Mesothelial cell of epicardium (in vitro differentiated cells): ENCODE results near the gene MEAF6. TPM values are rescaled to one million over a fixed set of nuclear protein-coding genes. Genes with fewer than 3 reads are reported as not detected.

Experiments
- DNase-seq, 2 experiments: peaks; one replicate each; pipeline ENCODE4 v3.0.0; 2021; ENCODE audit warnings: low spot score in 2 of 2; ENCODE audit not compliant: unreplicated experiment in 2 of 2
- H3K27ac Mint-ChIP-seq: 2 replicates; pipeline ENCODE4 v1.8.0; 2021; ENCODE audit warnings: mixed read lengths
- H3K27me3 Mint-ChIP-seq: 2 replicates; pipeline ENCODE4 v1.8.0; 2021; ENCODE audit warnings: low read depth, mixed read lengths
- H3K36me3 Mint-ChIP-seq: 2 replicates; pipeline ENCODE4 v1.8.0; 2021; ENCODE audit warnings: mixed read lengths
- H3K4me1 Mint-ChIP-seq: 2 replicates; pipeline ENCODE4 v1.8.0; 2021; ENCODE audit warnings: mixed read lengths
- H3K4me3 Mint-ChIP-seq: 2 replicates; pipeline ENCODE4 v1.8.0; 2021; ENCODE audit warnings: mild to moderate bottlenecking, moderate library complexity, mixed read lengths
- H3K9me3 Mint-ChIP-seq: 2 replicates; pipeline ENCODE4 v1.8.0; 2021; ENCODE audit warnings: mixed read lengths
- CTCF ChIP-seq: fragments of 200-600 bp; sonication (generic); IDR thresholded peaks from one replicate; pipeline ENCODE4 v1.5.0; 2021; ENCODE audit warnings: antibody characterized with exemption; ENCODE audit not compliant: unreplicated experiment
- total RNA-seq: library from RNA; stranded (reverse); gene quantifications from 3 replicates; pipeline ENCODE4 v1.2.1, GENCODE V29; 2021

Gene MEAF6
- total RNA-seq, 1 donor from 2014 or later = 58.7 TPM

GRCh38 chr1:37493336-37494098 is 21.0 kb downstream of the MEAF6 start:
- no peak overlapping the region for H3K27ac Mint-ChIP-seq
- no peak overlapping the region for H3K4me3 Mint-ChIP-seq
- no peak for DNase-seq
- peaks cover 24% of the 10 kb centered on the region for H3K36me3 Mint-ChIP-seq
- H3K27me3 Mint-ChIP-seq = no peaks in the 10 kb centered on the region
- no peak for TF ChIP-seq CTCF
- H3K9me3 Mint-ChIP-seq = no peaks in the 10 kb centered on the region
- peaks cover 10% of the 10 kb centered on the region for H3K4me1 Mint-ChIP-seq

DNA sequence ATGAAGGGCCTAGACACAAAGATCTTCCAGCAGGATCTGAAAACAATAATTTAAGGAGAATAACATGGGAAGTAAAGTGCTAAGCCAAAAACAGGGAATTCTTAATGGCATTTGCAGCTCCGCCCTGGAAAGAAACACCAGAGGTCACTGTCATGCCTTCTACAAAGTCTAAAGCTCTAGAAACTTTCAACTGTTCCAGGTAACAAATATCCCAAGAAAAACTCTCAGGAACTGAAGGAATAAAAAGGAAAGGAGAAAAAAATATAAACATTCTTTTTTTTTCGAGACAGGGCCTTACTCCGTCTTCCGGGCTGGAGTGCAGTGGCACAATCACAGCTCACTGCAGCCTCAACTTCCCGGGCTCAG is 27.0 kb downstream of the MEAF6 start:
- no peak for DNase-seq
- Mint-ChIP-seq H3K4me3 (no peak overlapping the region), H3K36me3 (peaks cover 11% of the 10 kb centered on the region), H3K9me3 (no peaks in the 10 kb centered on the region), H3K27ac (no peak overlapping the region), H3K27me3 (no peaks in the 10 kb centered on the region), H3K4me1 (no peaks in the 10 kb centered on the region)
- peak; percentile 46 for TF ChIP-seq CTCF

GRCh38 chr1:37486680-37487618 is 27.6 kb downstream of the MEAF6 start:
- Mint-ChIP-seq H3K27ac (no peak overlapping the region), H3K9me3 (no peaks in the 10 kb centered on the region), H3K27me3 (no peaks in the 10 kb centered on the region), H3K36me3 (peaks cover 14% of the 10 kb centered on the region), H3K4me1 (no peaks in the 10 kb centered on the region), H3K4me3 (no peak overlapping the region)
- peak; percentile 97 for TF ChIP-seq CTCF
- peak in 1 of 2 experiments; percentile 88 for DNase-seq

DNA sequence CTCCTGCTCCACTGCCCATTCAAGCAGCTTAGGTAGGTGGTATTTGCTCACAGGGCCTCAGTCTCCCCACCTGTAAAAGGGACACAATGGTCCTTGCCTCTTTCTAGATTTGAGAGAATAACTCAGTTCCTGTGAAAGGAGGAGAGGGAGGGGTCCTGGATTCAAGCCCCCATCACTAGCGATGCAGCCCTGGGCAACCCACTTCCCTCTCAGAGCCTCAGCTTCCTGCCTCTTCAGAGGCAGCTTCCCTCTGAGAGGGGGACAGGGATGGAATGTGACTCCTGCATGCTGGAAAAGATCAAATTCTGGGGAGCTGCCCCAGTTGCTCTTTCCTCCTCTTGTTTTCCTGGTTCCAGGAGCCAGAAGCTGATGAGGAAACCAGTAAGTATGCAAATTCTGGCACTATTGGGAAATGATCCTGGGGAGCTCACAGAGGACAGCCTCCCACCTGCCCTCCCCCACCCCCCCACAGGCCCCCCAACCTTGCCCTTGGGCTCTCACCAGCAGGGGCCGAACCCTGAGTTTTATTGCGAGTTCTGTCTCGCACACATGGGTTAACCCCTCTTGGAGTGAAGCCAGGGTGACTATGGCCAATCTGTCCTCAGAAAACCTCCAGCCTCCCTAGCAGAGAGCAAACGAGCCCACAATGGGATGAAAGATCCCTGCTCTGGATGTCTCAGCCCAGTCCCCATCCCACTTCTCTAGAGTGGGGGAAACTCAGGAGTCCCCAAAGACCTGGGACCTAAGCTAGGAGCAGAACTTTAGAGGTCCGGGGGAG is 28.5 kb downstream of the MEAF6 start:
- Mint-ChIP-seq H3K4me3 (no peak overlapping the region), H3K4me1 (no peaks in the 10 kb centered on the region), H3K27me3 (no peaks in the 10 kb centered on the region), H3K36me3 (peaks cover 20% of the 10 kb centered on the region), H3K9me3 (no peaks in the 10 kb centered on the region), H3K27ac (no peak overlapping the region)
- no peak for DNase-seq
- TF ChIP-seq CTCF = no peak

GRCh38 chr1:37484325-37485051 is 30.1 kb downstream of the MEAF6 start:
- Mint-ChIP-seq H3K27me3 (no peaks in the 10 kb centered on the region), H3K27ac (no peak overlapping the region), H3K4me3 (no peak overlapping the region), H3K4me1 (peaks cover 2% of the 10 kb centered on the region), H3K9me3 (no peaks in the 10 kb centered on the region), H3K36me3 (peaks cover 12% of the 10 kb centered on the region)
- no peak for DNase-seq
- TF ChIP-seq CTCF = no peak
